GM20431 (cell line): ENCODE data around the gene CHRNB1.

Experiments
- in situ Hi-C: fragments of 300-500 bp; cut with MseI, MboI; formaldehyde crosslinking; loops from one replicate; pipeline ENCODE4 v1.15.0; 2020; ENCODE audit warnings: low sequenced_read_pairs; ENCODE audit not compliant: unreplicated experiment

CHRNB1 gene

DNA sequence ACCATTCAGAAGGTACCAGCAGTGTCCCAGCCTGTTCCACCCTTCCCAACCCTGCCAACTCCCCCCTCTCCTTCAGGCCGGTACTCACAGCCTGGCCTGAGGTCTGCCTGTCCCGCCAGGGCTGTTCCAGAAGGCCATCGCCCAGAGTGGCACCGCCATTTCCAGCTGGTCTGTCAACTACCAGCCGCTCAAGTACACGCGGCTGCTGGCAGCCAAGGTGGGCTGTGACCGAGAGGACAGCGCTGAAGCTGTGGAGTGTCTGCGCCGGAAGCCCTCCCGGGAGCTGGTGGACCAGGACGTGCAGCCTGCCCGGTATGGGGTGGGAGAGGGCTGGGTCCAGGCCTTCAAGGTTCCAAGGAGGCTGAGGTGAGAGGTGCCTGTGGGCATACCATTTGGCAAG lies 30.0 kb upstream of the CHRNB1 start:
- in situ Hi-C loops, result no loop called here

DNA sequence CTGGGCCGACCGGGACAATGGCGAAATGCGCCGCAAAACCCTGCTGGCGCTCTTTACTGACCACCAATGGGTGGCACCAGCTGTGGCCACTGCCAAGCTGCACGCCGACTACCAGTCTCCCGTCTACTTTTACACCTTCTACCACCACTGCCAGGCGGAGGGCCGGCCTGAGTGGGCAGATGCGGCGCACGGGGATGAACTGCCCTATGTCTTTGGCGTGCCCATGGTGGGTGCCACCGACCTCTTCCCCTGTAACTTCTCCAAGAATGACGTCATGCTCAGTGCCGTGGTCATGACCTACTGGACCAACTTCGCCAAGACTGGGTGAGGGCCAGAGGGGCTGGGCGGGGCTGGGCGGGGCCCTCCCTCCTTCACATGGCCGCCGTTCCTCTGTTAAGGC lies 29.1 kb upstream of the CHRNB1 start:
- in situ Hi-C loops, result no loop called here

DNA sequence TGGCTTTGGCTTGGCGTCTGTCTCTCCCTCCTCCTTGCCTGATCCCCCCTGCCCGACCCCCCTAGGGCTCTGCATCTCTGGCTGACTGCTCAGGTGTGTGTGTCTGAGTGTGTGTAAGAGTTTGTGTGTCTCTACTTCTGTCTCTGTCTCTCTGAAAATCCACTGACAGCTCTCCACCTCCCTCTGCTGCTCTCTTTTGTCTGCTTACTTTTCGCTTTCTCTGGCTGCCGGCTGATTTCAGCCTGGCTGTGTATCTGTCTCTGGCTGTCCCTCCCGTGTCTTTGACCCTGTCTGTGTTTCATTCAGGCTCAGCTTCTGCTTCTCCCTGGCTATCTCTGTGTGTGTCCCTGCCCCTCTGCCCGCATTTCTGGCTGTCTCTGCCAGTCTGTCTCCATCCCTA lies 28.5 kb upstream of the CHRNB1 start:
- in situ Hi-C loops, result no loop called here

DNA sequence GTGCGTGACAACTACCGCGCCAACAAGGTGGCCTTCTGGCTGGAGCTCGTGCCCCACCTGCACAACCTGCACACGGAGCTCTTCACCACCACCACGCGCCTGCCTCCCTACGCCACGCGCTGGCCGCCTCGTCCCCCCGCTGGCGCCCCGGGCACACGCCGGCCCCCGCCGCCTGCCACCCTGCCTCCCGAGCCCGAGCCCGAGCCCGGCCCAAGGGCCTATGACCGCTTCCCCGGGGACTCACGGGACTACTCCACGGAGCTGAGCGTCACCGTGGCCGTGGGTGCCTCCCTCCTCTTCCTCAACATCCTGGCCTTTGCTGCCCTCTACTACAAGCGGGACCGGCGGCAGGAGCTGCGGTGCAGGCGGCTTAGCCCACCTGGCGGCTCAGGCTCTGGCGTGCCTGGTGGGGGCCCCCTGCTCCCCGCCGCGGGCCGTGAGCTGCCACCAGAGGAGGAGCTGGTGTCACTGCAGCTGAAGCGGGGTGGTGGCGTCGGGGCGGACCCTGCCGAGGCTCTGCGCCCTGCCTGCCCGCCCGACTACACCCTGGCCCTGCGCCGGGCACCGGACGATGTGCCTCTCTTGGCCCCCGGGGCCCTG lies 27.7 kb upstream of the CHRNB1 start:
- in situ Hi-C loops, result no loop called here

DNA sequence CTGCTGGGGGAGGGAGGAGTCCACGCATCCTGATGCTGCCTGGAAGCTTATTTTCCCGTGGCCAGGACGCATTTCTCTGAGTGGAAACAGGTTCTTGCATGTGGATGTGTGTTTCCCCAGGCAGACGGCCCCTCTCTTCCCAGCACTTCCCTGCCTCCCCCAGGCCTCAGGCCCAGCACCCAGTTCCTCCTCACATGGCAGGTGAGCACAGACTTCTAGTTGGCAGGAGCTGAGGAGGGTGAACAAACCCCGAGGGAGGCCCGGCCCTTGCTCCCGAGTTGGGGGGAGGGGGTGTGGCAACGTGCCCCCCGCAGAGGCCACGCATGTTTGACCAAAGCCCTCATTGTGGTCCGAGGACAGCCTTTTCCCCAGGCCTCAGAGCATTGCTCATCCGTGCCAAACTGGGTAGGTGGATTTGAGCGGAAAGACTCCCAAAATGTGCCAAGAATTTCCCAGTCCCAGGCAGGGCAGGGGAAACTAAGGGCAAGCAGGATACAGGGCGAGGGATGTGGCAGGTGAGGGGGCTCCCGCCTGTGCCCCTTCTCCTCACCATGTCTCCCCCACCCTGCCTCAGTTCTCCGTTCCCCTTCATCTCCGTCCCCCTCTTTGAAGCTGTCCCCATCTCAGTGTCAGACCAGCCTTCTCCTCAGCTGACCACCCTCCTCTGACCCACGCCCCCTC lies 26.2 kb upstream of the CHRNB1 start:
- in situ Hi-C loops, result no loop called here

DNA sequence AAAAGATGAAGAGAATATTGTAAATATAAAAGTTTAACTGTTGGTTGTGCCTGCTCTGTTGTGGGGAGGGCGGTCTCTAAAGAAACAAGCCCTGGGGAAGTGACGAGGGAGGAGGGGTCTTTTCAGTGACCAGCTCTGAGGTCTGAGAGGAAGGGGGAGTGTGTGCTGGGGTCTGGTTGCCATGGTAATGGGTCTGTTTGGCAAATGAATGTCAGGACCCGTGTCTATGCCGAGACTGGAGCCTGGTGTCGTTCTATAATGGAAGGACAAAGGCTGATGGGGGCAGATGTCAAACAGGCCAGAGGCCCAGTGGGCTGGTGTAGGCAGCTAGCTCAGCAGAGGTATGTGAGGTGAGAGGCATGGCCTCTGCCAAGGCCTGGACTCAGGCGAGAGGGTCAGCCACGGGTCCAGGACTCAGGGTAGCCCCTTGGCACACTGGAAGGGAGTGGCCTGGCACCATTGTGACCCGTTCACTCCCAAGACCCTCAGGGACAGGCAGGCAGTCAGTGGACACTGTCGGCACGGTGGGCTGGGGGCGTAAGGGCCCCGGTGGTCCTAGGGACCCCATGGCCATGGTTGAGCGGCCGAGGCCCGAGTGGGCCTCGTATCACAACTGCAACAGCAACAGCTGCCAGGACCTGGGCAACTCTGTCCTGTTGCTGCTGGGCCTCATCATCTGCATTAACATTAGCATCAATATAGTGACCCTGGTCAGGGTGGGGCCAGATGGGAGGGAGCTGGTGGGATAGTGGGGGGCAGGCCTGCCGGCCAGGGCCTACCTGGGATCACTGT lies 24.8 kb upstream of the CHRNB1 start, which contains the start of gene SPEM1:
Gene SPEM1, plus strand, starts transcription at position 506 of the 792 bp plus-strand sequence. Its CDS starts 61 bp downstream, at position 567.
- in situ Hi-C loops, result no loop called here

DNA sequence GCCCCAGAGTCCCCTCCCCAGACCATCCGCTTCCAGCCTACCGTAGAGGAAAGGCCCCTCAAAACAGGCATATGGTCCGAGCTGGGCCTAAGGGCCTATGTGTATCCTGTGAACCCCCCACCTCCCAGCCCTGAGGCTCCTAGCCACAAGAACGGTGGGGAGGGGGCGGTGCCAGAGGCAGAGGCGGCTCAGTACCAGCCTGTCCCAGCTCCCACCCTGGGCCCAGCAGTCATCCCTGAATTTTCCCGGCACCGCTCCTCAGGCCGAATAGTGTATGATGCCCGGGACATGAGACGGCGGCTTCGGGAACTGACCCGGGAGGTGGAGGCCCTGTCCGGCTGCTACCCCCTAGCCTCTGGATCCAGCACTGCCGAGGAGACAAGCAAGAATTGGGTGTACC lies 23.7 kb upstream of the CHRNB1 start:
- in situ Hi-C loops, result no loop called here

DNA sequence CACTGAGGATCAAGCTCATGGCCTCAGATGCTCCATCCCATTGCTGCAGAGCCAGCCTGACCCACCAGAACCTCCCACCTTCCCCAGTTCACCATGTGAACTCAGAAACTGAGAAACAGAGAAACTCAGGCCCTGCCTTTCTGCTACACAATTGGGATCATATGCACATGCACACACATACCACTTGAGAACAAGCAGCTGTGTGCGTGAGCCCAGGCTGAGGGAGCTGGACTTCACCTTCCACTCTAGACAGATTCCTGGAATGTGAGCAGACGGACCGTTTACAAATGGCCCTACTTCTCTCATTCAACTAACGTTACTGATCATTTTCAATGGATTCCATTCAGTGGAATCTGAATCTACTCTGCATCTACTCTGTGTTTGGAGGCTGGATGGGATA lies 21.2 kb upstream of the CHRNB1 start:
- in situ Hi-C loops, result no loop called here

DNA sequence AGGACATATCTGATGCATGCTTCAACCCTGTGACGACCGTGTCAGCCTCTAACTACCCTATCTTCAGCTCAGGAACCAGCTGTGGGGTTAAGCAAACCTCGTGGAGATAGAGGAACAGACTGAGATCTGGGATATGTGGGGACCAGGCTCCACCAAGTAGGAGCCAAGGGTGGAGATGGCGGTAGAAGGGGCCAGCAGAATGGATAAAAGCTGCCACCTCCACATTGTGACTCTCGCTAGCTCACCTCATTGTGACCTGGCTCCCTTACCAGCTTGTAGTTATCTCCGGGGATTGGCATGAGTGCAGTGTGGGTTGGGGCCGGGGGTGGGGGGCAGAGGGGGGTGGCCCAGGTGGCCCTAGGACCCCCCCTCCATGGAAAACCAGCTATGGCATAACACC lies 19.5 kb upstream of the CHRNB1 start, which contains the start of gene SPEM2:
Gene SPEM2, plus strand, starts transcription at position 301 of the 400 bp plus-strand sequence. Its CDS starts 73 bp downstream, at position 374.
- in situ Hi-C loops, result no loop called here

DNA sequence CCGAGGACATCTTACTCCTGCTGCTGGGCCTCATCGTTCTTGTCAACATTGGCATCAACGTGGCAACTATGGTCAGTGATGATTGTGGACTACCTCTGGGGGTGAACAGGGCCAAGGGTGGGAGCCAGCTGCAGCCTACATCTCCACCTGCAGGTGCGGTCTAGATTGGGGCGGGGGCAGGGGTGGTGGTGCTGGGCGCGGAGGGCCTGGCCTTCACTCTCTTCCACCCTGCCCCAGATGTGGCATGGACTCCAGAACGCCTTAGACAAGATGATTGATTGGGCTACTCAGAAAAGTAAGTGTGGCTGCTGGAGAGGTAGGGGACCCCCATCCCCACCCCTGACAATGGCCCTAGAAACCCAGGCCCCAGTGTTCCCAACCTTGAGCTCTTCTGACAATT lies 19.1 kb upstream of the CHRNB1 start:
- in situ Hi-C loops, result no loop called here

DNA sequence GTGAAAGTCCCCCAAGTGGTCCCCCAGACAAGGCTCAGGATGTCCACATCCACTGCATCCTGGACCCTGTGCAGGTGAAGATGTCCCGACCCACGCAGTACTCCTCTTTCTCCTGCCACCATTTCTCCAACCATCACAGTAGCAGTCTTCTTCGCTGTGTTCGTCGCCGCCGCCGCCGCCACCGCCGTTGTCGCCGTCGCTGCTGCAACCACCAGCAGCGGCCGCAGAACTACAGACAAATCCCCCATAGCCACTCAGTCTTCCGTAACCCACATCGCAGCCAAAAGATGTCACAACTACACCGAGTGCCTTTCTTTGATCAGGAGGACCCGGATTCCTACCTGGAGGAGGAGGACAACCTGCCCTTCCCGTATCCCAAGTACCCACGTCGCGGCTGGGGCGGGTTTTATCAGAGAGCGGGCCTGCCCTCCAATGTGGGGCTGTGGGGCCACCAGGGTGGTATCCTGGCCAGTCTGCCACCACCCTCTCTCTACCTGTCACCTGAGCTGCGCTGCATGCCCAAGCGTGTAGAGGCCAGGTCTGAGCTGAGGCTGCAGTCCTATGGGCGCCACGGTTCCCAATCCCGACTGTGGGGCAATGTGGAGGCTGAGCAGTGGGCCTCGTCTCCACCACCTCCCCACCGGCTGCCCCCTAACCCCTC lies 18.5 kb upstream of the CHRNB1 start:
- in situ Hi-C loops, result no loop called here

DNA sequence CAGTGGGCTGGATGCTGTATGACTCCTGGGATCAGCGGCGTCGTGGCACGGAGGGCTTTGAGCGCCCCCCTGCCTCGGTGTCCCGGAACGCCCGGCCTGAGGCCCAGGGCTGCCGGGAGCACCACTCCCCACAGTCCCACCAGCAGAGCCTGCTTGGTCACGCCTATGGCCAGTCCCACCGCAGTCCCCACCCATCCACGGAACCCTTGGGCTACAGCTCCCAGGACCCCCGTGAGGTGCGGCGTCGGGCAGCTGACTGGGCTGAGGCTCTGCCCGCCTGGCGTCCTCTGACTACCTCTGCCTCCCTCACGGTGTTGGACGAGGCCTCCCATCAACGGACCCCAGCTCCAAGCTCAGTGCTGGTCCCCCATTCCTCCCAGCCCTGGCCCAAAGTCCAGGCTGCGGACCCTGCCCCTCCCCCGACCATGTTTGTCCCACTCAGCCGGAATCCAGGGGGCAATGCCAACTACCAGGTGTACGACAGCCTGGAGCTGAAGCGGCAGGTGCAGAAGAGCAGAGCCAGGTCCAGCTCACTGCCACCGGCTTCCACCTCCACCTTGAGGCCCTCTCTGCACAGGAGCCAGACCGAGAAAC lies 17.9 kb upstream of the CHRNB1 start:
- in situ Hi-C loops, result no loop called here

DNA sequence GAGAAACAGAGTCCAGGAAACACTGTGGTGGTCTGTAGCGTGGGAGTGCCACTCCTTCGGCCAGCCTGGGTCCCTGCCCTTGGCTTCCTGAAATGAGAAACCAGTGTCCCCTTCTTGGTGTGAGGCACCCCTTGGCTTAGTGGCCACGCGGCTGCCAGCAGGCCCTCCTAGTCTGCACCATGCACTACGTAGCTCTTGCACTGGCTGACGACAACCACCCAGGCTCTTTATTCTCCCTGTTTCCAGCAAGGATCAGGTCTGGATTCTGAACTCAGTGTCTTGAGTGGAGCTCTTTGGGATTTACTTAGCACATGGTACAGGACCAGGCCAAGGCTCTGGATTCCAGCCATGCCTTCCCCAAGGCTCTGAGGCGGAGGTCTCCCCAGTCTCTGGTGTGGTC lies 17.3 kb upstream of the CHRNB1 start:
- in situ Hi-C loops, result no loop called here

DNA sequence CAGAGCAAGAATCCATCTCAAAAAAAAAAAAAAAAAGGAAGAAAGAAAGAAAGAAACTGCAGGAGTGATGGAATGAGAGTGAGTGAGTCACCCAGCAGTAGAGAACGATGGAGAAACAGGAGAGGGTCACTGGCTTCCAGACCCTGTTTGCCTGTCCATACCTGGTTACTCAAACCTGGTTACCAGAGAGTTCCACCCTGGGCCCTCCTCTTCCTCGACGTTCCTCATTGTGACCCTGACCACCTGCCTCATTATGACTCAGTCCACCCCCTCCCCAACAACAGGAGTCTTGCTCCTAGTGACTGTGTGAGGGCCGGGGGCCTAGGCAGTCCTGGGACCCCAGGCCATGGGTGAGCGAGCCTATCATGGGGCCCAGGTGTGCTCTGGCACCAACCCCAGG lies 16.3 kb upstream of the CHRNB1 start, which contains the start of gene SPEM3:
Gene SPEM3, plus strand, starts transcription at position 301 of the 400 bp plus-strand sequence. Its CDS starts 46 bp downstream, at position 347.
- in situ Hi-C loops, result no loop called here

DNA sequence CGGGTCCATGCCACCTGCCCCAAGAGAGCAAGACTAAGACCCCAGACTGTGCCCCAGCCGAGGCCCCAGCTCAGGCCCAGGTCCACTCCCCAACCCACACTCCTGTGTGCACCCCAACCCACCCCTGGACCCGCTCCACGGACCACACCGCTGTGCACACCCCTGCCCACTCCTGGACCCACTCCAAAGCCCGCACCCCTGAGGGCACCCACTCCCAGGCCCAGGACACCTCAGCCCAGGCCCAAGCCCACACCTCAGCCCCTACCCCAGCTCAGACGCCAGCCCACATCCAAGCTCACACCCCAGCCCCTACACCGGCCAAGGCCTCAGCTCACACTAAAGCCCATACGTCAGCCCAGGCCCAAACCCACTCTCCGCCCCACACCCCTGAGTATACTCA lies 15.1 kb upstream of the CHRNB1 start:
- in situ Hi-C loops, result no loop called here

DNA sequence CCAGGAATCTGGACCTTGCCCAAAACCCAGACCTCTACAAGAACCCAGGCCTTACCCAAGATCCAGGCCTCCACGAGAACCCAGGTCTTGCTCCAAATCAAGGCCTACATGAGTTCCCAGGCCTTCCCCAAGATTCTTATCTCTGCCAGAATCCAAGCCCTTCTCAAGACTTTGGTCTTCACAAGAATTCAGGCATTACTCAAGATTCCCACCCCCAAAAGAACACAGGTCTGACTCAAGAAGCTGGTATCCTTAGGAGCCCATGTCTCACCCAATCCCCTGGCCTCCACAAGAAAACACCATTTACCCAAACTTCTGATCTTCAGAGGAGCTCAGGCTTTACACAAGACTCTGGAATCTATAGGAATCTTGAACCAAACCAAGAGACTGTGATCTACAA lies 13.6 kb upstream of the CHRNB1 start:
- in situ Hi-C loops, result no loop called here

DNA sequence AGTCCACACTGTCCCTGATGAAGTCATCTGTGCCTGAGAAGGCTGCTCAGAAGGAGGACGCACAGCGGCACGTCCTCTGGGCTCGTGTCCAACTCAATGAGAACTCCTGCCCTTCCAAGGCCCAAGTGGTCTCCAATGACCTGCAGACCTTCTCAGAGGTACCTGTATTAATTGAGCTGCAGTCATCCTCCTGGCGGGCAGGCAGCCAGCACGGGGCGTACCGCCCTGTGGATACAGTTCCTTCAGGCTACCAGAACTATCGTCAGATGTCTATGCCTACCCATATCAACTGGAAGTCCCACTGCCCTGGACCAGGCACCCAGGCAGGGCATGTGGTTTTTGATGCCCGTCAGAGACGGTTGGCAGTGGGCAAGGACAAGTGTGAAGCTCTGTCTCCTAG lies 12.6 kb upstream of the CHRNB1 start:
- in situ Hi-C loops, result no loop called here

DNA sequence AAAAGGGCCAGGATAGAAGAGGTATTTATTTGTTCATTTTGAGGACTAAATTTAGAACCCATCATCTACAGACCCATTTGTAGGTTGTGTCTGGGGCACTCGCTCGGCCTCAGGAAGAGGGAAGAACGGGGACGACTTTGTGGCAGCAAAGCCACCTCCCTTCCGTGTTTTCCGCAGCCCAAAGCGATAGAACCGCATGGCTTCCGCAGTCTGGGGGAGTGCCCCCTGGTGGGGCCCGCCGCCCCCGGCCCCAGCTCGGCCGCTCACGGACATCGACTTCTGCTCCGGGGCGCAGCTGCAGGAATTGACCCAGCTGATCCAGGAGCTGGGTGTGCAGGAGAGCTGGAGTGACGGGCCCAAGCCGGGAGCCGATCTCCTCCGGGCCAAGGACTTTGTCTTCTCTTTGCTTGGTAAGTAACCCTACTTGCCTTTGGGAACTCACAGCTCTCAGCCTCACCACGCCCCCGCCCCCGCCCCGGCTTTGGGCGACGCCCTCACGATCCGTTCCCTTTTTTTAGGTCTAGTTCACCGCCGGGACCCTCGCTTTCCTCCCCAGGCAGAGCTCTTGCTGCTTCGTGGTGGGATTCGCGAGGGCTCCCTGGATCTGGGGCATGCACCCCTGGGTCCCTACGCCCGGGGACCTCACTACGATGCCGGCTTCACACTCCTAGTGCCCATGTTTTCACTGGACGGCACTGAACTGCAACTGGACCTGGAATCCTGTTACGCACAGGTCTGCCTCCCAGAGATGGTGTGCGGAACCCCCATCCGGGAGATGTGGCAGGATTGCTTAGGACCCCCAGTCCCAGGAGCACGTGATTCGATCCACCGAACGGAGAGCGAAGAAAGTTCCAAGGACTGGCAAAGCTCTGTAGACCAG lies 8.9 kb upstream of the CHRNB1 start:
- in situ Hi-C loops, result no loop called here
